Progenitor cell of endocrine pancreas (in vitro differentiated cells): ENCODE results near the gene PSMB7. TPM values are rescaled to one million over a fixed set of nuclear protein-coding genes. Genes with fewer than 3 reads are reported as not detected.

Experiments
- total RNA-seq: library from RNA; stranded (reverse); gene quantifications from 2 replicates; pipeline ENCODE4 v1.2.1, GENCODE V29; 2021

The PSMB7 gene
- total RNA-seq, 1 donor from 2014 or later: 144 TPM

Other genes with a start within 250 kb of the PSMB7 start
- 23.9 and 24.4 TPM in 2 replicates for gene NEK6, start 157.5 kb downstream of the PSMB7 start, total RNA-seq
- gene ADGRD2, start 35.0 kb upstream of the PSMB7 start, total RNA-seq: not detected in 2 replicates
- 0.36 and 0.49 TPM in 2 replicates for gene NR5A1, start 92.0 kb upstream of the PSMB7 start, total RNA-seq